ENCODE results near the gene PPP1R2. TPM values are rescaled to one million over a fixed set of nuclear protein-coding genes. Genes with fewer than 3 reads are reported as not detected.

Gene PPP1R2
- total RNA-seq, 1 experiment from 2014 or later: 140 TPM

DNA sequence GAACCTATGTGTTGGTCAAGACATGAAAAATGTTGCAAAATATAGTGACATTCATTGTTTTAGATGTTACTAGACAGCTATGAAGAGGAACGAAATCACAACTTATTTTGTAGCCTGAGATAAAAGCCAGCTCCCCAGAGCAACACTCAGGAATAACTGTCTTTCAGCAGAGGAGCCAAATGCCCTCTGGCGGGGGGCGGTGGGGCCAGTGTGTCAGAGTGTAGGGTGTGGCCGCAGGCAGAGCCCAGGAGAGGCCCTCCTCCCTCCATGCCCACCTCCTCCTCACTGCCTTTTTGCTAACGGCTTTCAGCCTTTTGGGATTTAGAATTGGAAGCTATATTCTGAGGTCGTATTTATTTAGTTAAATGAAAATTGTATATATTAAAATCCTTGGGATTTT, 23.7 kb upstream of the PPP1R2 start:
- DNase-seq (ENCODE audit: low spot score): no peak

DNA sequence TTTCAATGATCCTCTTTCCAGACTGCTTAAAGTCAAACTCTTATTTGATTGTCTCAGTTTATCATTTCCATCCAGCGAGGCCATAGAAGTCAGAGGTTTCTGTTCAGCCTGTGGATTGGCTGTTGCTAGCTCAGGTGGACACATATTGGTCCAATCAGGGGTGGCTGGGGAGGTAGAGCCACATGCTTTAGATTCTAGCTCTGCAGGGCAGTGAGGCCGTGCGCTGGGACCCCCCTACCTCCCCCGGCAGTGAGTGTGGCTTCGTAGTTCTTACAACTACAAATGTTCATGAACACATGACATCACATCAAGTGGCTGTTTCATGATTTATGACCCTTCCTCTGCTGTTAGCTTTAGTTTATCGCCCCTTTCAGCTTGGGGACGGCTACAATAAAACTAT, 22.6 kb upstream of the PPP1R2 start:
- DNase-seq (ENCODE audit: low spot score): no peak

DNA sequence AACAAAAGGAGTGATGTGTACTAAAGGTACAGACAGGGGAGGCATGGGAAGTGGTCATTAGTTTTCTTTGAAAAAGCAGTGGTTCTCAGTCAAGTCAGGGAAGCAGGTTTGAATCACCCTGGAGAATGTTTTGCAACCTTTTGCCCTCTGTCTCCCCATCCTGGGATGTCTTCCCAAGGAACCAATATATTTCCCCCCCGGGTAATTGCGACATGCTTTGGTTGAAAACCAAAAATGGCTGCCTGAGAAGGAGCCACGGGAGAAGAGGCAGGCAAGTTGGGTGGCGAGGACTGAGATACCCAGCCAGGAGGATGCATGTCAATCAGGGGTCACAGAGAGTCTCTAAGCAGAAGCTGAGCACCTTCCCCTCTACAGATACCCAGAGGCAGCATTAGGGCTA, 20.2 kb upstream of the PPP1R2 start:
- DNase-seq (ENCODE audit: low spot score): no peak

DNA sequence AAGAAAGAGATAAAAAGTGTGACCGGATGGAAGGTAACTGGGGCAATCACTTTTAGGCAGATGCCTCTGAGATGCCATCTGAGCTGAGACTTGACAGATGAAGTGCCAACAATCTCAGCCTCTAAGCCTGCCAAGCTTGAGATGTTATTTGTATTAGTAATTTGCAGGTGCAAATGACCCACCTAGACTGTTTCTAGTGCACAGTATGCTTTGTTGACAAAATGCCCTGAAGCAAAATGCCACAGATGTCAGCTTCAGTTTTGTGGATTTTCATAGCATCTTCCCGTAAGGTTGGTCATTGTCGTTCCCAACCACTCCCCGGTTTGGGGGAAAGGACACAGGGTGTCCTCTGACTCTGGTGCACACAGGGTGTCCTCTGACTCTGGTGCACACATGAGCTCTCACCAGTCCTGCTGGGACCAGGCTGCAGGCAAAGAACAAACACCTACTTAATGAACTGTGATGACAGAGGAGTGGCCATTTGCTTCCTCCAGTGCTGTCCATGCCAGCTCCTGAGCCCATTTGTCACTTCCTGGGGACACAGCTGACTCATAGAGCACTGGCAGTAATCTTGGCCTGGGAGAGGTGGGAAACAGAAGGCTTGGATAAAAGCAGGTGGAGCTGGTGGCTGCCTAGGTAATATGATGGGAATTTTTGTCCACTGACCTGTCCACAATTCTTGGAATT, 16.7 kb upstream of the PPP1R2 start:
- DNase-seq (ENCODE audit: low spot score): peak; percentile 69

DNA sequence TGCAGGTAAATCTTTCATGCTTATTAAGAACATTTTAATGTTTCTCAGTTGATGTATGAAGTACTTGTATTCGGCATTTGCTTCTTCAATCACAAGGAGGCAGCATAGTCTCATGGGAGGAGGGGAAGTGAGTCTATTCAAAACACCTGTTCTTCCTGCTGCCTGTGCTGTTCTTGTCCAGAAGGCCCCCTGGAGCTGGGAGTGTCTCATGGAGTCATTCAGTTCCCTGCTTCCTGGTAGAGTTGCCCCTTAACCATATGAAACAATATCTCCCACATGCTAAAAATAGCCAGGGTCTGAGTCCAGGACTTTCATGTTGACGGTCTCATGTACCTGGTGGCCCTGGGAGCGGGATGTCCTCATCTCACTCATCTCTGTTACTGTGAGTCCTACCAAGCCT, 15.5 kb upstream of the PPP1R2 start:
- peak; percentile 74 for DNase-seq (ENCODE audit: low spot score)

DNA sequence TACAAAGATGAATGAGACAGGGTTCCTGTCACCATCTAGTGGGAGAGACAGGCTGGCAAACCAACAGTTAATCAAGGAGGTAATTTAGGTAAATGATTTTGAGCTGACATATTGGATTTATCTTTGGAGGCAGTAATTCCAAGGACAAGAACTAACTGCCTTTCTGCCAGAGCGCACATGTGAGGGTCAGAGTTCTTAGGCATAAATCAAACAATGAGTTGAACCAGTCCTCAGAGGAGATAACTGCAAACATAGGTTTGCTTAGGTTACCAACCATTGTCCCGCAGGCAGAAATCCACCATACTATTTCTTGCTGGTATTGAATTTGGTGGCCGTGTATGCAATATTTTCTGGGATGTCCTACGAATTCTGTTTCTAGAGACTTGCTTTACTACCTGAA, 14.2 kb upstream of the PPP1R2 start:
- DNase-seq (ENCODE audit: low spot score): no peak

DNA sequence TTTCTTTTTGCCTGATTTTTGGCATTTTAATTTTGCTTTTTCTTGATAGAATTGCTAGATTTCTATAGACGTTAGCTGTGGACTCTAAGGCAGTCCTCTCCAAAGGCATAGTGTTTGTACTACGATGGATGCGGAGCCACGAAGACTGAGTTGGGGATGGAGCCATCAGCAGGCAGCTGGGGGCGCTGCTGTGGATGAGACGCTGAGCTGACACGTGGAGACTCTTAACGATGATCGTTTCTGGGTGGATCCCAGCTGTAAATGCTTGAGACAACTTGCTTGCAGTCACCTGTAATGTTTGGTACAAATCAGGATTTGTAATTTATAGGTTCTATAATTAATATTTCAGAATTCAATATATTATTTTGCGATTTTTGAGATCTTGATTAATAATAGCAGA, 13.3 kb upstream of the PPP1R2 start:
- DNase-seq (ENCODE audit: low spot score): peak; percentile 58

DNA sequence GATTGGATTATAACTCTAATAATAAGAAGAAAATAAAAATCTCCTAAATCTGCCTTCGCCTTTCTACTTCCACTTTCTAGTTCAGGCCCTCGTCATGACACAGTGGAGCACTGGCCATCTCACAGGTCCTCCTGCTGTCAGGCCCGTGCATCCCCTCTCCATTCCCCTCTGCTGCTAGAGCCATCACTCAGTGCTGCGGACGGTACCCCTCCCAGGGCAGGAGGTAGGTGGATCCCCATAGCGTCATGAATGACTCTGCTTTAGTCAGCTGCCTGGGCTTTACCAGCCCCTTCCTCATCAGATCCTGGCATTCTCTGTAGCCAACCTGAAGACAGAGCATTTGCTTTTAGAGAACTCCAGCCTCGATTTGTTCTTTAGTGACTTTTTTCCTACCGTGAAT, 12.0 kb upstream of the PPP1R2 start:
- DNase-seq (ENCODE audit: low spot score): no peak

DNA sequence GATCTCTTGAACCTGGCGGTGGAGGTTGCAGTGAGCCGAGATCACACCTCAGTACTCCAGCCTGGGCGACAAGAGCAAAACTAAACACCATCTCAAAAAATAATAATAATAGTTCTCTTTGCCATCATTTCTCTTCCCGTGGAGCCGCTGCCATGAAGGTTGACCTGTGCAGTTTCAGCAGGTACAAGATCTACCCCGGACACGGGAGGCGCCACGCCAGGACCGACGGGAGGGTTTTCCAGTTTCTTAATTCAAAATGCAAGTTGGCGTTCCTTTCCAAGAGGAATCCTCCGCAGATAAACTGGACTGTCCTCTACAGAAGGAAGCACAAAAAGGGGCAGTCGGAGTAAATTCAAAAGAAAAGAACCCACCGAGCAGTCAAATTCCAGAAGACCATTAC, 11.3 kb upstream of the PPP1R2 start:
- DNase-seq (ENCODE audit: low spot score): no peak

DNA sequence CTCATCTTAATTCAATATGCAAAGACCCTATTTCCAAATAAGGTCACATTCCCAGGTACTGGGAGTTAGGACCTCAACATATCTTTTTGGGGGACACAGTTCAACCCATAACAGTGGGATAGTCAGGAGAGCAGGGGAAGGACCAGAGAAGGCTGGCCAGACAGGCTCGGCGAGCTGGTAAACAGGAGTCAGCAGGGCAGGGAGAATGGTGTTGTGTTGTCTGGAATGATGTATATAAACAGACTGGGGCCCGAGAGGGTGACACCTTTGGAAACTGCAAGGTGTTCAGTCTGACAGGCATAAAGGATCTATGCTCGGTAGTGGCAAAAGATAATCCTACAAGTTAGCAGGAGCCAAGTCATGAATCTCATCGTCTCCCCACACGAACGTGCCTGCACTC, 10.1 kb upstream of the PPP1R2 start:
- no peak for DNase-seq (ENCODE audit: low spot score)

DNA sequence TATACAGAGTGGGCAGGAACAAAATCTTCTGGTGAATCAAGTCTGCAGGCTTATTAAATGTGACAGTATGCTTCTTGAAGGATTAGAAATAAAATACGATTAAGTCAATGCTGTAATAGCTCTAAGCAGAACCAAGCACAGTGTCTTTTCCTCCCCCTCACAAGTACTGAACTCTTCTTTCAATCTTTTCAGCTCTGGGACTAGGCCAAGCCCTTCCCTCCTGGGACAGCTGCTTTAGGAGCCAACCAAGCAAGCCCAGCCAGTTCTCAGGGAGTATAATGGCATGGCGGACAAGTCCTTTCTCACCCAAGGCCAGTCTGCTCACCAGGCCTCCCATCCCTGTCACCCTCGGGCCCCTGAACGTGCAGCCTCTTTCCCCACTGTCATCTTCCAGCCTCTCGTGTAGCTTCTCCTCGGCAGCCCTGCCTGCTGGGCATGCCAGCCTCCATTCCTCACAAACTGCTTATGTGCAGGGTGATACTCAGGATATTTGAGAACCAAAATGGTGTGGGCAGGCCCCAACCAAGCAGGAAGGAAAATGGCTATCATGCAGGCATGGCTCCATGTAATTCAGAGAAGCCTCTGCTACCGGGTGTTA, 8.4 kb upstream of the PPP1R2 start:
- no peak for DNase-seq (ENCODE audit: low spot score)

DNA sequence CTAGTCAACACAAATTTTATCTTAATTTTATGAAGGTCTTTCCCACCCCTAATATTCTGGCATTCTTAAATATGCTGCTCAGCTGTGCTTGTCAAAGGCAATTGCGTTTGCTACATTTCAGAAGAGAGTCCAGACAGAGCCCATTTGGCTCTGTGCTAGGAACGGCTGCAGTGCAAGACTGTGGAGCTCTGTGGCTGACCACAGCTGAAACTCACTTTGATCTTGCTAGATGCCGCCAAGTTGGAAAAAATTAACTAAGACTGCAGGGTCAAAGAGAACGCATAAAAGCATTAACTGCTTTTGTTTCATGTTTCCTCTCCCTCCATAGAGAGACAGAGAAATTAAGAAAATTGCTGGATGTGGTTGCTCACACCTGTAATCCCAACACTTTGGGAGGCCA, 7.6 kb upstream of the PPP1R2 start:
- no peak for DNase-seq (ENCODE audit: low spot score)

DNA sequence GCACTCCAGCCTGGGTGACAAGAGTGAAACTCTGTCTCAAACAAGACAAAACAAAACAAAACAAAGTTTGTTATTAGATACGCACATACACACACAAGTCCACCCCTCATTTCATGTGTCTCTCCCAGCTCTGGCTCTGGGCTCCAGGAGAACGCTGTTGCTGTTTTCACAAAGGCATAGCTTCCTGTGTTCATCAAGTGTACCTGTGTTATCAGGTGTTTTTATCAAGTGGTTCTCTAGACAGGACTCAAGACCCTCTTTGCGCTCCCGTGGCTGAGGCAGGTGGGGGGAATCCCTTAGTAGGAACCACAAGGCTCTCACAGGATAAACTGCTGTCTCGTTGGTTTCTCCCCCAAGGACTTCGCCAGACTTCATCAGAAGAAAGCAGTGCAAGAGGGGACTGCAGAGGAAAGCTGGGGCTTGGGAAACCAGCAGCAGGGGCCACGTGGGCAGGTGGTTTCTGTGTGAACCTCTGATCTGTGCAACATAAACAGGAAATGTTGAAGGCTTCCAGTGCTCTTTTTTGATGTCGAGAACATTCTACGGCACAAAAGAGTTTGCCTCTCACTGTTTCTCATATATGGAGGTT, 6.9 kb upstream of the PPP1R2 start:
- DNase-seq (ENCODE audit: low spot score): no peak

DNA sequence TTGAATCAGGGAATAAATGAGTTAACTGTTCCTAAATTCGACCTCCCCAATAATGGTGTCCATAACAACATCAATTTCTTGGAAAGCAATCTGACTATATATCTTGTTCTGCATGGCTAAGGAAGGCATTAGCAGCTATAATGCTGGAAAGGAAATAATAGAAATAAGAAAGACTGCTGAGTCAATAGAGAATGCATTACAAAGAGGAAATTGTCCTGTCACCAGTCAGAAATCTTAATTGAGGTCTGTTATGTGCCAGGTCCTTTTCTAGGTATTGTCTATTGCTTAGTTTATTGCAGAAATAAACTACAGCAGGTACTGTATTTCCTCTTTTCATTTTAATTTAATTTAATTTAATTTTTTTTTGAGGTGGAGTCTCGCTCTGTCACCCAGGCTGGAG, 5.9 kb upstream of the PPP1R2 start:
- DNase-seq (ENCODE audit: low spot score): no peak

DNA sequence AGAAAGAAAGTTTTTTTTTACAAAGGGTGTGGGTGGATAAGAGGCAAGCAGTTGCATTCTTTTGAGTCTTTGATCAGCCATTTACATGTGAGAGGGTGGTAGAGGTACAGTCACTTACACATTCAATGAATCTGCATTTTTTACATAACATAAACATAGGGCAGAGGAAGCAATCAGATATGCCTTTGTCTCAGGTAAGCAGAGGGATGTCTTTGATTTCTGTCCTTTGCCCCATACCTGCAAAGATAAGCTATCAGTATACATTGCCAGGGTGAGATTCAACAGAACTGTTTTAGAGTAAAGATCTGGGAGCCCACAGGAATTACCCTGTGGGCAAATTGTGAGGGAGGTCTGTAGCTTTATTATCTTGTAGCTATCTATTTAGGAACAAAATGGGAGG, 5.4 kb upstream of the PPP1R2 start:
- DNase-seq (ENCODE audit: low spot score): no peak

DNA sequence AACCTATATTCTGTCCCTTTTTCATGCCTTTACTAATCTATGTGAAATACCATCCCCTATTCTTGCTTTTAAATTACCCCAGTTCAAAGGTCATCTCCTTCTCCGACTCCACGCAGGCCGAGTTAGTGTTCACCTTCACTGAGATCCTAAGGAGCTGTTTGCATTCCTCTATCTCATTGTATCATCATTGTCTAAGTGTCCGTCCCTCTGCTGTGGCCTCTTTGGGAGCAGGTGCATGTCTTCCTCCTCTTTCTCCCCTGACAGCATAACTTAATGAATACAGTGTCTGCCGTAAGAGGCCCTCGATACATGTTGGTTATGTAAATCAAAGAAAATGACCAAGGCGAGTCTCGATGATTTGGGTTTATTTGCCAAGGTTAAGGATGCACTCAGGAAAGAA, 4.9 kb upstream of the PPP1R2 start:
- DNase-seq (ENCODE audit: low spot score): no peak

DNA sequence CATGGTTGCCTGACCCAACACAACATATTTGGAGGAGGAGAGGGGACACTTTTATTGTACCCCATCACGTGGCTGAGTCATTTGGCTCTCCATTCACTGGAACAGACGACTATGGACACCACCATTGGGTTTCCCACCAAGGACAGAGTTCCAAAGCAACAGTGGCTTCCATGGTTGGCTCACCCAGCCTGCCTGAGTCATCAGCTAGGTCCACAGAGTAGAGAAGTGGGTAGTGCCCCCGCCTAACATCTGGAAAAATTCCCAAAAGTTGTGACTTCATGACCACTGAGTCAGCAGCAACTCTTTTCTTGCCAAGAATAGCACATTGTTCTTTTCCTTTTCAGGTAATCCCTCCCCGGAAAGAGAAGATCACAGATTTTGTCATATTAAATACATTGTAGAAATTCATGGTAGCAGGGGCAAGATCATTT, 3.0 kb upstream of the PPP1R2 start:
- DNase-seq (ENCODE audit: low spot score): no peak

DNA sequence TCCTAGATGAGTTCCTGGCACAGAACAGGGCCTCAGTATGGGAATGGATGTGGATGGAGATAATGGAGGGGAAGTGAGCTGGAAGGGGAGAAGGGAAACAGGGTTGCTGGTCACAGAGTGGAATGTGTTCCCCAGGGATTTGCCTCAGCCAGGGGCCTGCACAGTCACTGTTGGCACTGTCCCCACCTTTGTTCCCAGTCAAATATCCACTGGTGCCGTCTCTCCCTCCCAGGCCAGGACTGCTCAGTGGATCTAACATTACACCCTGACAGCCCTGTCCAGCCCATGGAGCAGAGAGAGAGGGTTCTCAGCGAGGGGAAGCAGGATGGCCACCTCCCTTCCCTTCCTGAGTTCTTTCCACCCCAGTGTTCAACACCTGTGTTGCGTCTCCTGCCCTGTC, 1.5 kb upstream of the PPP1R2 start:
- no peak for DNase-seq (ENCODE audit: low spot score)

DNA sequence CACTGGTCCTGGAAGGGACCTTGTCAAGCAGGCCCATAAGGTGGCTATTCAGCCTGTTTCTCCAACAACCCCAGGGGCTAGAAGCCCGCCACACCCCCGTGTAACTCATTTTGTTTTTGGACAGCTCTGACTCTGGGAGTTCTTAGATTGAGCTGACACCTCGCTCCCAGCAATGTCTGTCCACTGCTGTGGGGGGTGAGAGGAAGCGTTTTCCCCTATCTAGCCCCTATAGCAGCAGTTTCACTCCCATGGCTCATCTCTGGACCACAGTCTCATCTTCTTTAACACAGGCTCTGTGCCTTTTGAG, 1.1 kb upstream of the PPP1R2 start:
- DNase-seq (ENCODE audit: low spot score): no peak

DNA sequence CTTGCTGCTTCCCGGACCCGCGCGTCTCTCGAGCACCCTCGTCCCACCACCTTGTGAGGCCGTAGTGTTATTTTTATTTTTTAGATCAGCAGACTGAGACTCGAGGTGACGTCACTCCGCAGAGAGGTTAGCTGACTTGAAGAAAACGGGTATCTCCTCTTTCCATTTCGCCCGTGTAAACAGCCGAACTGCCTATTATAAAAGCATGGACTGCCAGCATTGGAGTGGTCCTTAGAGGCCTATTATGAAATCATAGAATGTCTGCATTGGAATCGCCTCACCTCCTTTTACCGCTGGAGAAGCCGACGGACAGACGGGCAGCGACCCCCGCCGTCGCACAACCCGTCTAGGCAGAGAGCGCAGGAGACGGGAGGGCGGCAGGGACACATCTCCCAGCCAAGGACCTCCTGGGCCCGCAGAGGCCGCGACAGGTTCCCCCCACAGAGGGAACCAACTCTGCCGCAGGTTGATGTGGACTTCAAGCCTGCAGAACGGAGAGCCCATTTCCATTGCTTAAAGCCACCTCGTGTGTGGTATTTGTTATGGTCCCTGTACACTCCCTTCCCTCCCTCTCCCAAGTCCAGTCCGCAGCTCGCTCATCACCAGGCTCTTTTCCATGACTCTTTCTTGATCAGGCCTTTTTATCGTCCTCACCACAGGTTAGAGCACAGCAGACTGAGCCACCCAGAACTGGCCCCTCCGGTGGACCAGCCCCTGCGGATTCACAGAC, 540 bp upstream of the PPP1R2 start:
- DNase-seq (ENCODE audit: low spot score): no peak

DNA sequence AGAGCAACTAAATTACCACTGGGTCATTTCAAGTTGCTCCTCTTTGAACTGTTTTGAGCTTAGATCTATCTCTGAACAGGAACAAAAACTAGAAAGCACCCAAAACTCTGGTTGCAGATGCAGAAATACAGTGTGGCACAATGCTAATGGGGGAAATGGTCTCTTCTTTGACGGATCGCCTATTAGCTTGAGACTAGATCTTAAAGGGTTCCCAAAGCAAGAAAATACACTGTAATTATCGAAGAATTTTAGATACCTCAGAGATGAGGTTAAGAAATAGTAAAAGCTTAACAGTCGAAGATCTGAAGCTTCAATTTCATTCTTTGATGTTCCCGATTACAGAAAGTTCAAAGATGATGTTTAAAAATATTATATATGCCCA, 818 bp downstream of the PPP1R2 start:
- DNase-seq (ENCODE audit: low spot score): peak; percentile 42

DNA sequence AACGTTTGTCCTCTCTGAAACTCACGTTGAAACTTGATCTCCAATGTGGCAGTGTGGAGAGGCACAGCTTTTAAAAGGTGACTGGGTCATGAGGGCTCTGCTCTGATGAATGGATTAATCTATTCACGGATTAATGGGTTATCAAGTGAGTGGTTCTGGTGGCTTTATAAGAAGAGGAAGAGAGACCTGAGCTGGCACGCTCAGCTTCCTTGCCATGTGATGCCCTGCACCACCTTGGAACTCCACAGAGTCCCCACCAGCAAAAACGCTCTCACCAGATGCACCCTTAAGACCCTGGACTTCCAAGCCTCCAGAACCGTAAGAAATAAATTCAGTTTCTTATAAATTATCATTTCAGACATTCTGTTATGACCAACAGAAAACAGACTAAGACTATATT, 2.6 kb downstream of the PPP1R2 start:
- no peak for DNase-seq (ENCODE audit: low spot score)

DNA sequence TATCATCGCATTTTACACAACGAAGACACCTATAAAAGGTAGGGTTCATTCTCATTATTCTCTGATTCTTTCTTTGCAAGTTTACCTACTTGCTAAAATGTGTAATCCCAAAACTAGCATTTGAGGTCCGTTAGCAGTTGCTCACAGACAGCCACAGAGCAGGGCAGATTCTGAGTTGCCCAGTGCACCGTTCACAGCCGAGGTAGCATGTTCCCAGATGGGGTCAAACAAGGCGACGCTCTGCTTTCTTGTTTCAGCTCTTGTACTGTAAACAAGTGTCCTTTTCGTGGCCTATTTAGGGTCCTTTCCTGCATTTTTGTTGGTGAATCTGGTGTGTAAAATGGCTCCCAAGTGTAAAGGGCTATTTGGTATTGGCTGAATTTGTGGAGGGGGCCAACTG, 3.1 kb downstream of the PPP1R2 start:
- no peak for DNase-seq (ENCODE audit: low spot score)

All from HT-29 (cell line).